Fibroblast of lung (primary cell): ENCODE data around the gene CSTA.

Experiments
- EZH2 ChIP-seq: IDR thresholded peaks from 2 replicates; pipeline ENCODE4 v1.5.1; 2012; ENCODE audit warnings: low read length, control low read depth, mild to moderate bottlenecking; ENCODE audit errors: missing control alignments
- TF ChIP-seq, protein P1 (sequence below), 2 donors: IDR thresholded peaks in 1 of 2; conservative IDR thresholded peaks in 1 of 2; 1 replicate in 1 of 2; 2 replicates in 1 of 2; pipeline ENCODE4 v1.5.1; 2011 to 2012; ENCODE audit warnings: low read length in 2 of 2, control low read depth in 1 of 2, inconsistent platforms in 1 of 2, low read depth in 1 of 2, mild to moderate bottlenecking in 1 of 2

DNA sequence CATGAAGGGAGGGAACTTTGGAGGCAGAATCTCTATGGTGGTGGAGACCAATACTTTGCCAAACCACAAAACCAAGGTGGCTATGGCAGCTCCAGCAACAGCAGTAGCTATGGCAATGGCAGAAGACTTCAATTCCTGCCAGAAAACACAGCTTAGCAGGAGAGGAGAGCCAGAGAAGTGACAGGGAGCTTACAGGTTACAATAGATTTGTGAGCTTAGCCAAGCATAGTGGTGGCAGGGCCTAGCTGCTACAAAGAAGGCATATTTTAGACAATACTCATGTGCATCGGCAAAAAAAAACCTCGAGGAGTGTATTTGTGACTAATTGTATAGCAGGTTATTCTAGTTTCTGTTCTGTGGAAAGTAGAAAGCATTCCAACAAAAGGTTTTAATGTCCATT is 6.4 kb upstream of the CSTA start:
- TF ChIP-seq, protein P1, sequence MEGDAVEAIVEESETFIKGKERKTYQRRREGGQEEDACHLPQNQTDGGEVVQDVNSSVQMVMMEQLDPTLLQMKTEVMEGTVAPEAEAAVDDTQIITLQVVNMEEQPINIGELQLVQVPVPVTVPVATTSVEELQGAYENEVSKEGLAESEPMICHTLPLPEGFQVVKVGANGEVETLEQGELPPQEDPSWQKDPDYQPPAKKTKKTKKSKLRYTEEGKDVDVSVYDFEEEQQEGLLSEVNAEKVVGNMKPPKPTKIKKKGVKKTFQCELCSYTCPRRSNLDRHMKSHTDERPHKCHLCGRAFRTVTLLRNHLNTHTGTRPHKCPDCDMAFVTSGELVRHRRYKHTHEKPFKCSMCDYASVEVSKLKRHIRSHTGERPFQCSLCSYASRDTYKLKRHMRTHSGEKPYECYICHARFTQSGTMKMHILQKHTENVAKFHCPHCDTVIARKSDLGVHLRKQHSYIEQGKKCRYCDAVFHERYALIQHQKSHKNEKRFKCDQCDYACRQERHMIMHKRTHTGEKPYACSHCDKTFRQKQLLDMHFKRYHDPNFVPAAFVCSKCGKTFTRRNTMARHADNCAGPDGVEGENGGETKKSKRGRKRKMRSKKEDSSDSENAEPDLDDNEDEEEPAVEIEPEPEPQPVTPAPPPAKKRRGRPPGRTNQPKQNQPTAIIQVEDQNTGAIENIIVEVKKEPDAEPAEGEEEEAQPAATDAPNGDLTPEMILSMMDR (conservative IDR thresholded peaks at IDR 0.05 in 1 of 2, IDR thresholded peaks at IDR 0.05 in 1 of 2; ENCODE audit: low read depth in 1 of 2, low read length in 2 of 2) = no peak
- no peak for TF ChIP-seq EZH2
